Left lung (tissue), 10 donors: ENCODE measurements around the gene REST. TPM values are rescaled to one million over a fixed set of nuclear protein-coding genes. Genes with fewer than 3 reads are reported as not detected.
A peak's percentile ranks its signal among the peaks of the same experiment; 100 is the strongest.

Source experiments
- ATAC-seq: fragments of 200-7000 bp; cut with Tn5 transposase; one replicate; pipeline ENCODE4 v1.9.1; 2020; ENCODE audit warnings: moderate library complexity
- DNase-seq, 4 donors: peaks; one replicate each; pipeline ENCODE4 v3.0.0-alpha.2; 2013 to 2020
- H3K27ac ChIP-seq, 2 donors: fragments of 200-600 bp; sonication (generic) in 1 of 2; one replicate each; pipeline versions ENCODE4 v1.5.0 to v1.8.0; 2020 to 2021
- H3K27me3 ChIP-seq, 2 donors: fragments of 200-600 bp; sonication (generic) in 1 of 2; one replicate each; pipeline versions ENCODE4 v1.5.0 to v1.8.0; 2020 to 2021
- H3K36me3 ChIP-seq, 2 donors: fragments of 200-600 bp; sonication (generic) in 1 of 2; one replicate each; pipeline versions ENCODE4 v1.5.0 to v1.8.0; 2020 to 2021
- H3K4me1 ChIP-seq, 2 donors: fragments of 200-600 bp; one replicate each; pipeline ENCODE4 v1.8.0; 2021
- H3K4me3 ChIP-seq, 2 donors: fragments of 200-600 bp; sonication (generic) in 1 of 2; one replicate each; pipeline versions ENCODE4 v1.5.0 to v1.8.0; 2020 to 2021; ENCODE audit warnings: mild to moderate bottlenecking in 1 of 2
- H3K9me3 ChIP-seq, 2 donors: fragments of 200-600 bp; sonication (generic) in 1 of 2; one replicate each; pipeline versions ENCODE4 v1.5.0 to v1.8.0; 2020 to 2021
- CTCF ChIP-seq, 2 donors: fragments of 200-600 bp; sonication (generic) in 1 of 2; IDR thresholded peaks; one replicate each; pipeline versions ENCODE4 v1.5.0 to v1.8.0; 2021; ENCODE audit warnings: antibody characterized with exemption in 2 of 2
- intact Hi-C, 2 donors: fragments of 100-400 bp; cut with DNase I; formaldehyde crosslinking; loops; one replicate each; pipeline versions ENCODE4 v1.11.2 to v1.14.2; 2022
- polyA plus RNA-seq, 6 donors: library from polyadenylated mRNA; unstranded; fragments of 120-200 nt; gene quantifications; one replicate each; pipeline ENCODE4 v1.2.1, GENCODE V29; 2013; ENCODE audit not compliant: insufficient read length in 6 of 6
- total RNA-seq, 2 donors: library from RNA; stranded (reverse); fragmentation: NEBNext Ultra II Directional; extraction: Animal tissue kit (Norgen Biotek cat#: 25700); gene quantifications; one replicate each; pipeline ENCODE4 v1.2.1, GENCODE V29; 2021
- donor health status: DM: no; HTN: yes; CAD: no.
- donor health status: DM: no; HTN: no; CAD: no.

The REST gene
- total and polyA plus RNA-seq, 8 donors: 32.9 to 49.5 (median 41.9) TPM

DNA sequence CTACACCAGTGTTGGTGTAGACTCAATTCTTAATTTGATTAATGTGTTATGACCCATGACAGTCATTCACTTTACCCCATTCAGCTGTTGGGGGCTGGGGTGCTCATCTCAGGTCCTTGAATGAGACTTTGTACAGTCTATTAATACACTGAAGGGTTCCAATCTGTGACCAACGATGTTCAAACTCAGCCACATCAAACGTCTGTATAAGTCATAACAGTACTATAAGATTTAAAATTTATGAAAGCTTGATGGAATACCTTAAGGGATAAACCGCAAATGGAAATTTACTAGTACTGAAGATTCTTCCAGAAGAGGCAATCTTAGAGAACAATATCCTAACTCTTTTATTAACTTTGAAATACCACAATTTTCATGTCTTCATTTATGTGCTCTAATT lies 33.7 kb downstream of the REST start:
- ATAC-seq: no peak
- H3K27me3 ChIP-seq: no peaks in the 10 kb centered on the region
- intact Hi-C loops: no loop called here
- H3K9me3 ChIP-seq: no peaks in the 10 kb centered on the region
- H3K4me3 ChIP-seq: no peak overlapping the region
- DNase-seq: no peak
- no peaks in the 10 kb centered on the region for H3K4me1 ChIP-seq
- H3K27ac ChIP-seq: no peak overlapping the region
- peaks cover 0 to 22% of the 10 kb centered on the region in 2 donors for H3K36me3 ChIP-seq
- TF ChIP-seq CTCF (IDR thresholded peaks at IDR 0.05): no peak

DNA sequence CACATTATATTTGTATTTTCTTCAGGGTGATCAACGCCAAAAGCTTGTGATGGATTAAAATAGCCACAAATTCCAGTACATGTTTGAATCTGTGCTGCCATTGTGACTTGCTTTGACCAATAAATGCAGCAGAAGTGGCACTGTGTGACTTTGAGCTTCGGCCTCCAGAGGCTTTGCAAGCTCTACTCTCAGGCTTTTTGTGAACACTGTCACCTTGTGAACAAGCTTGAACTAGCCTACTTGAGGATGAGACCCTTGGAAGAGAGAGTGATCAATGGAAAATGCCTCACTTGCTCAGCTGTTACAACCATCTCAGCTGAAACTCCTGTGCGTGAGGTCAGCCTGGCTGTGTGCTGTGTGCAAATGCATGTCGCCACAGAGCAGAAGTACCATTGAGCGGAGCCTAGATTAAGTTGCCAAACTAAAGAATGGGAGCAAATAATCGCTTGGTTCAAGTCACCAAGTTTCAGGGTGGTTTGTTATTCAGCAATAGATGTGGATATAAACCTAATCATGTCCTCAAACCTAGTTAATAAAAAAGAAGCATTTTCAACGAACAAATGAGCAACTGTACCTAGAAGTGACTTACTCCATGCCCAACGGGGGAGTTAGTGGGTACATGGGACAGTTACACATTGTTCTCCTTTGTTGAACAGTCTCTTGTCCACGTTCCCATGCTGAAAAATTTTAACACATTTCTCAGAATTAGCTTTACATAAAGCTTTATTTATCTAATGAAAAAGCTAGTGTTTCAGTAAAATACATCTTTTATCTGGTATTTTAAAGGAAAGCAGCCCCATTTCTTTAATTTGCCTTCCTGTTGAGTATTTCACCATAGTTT lies 46.2 kb downstream of the REST start:
- no peaks in the 10 kb centered on the region for H3K36me3 ChIP-seq
- DNase-seq: no peak
- no peaks in the 10 kb centered on the region for H3K9me3 ChIP-seq
- no peaks in the 10 kb centered on the region for H3K27me3 ChIP-seq
- H3K4me3 ChIP-seq: no peak overlapping the region
- no peak overlapping the region for H3K27ac ChIP-seq
- intact Hi-C loops: no loop called here
- no peak for TF ChIP-seq CTCF (IDR thresholded peaks at IDR 0.05)
- peaks cover 0 to 4% of the 10 kb centered on the region in 2 donors for H3K4me1 ChIP-seq
- no peak for ATAC-seq

GRCh38 chr4:56958111-56958517 lies 50.4 kb downstream of the REST start:
- peaks cover 0 to 22% of the 10 kb centered on the region in 2 donors for H3K36me3 ChIP-seq
- TF ChIP-seq CTCF (IDR thresholded peaks at IDR 0.05): no peak
- no peaks in the 10 kb centered on the region for H3K9me3 ChIP-seq
- DNase-seq (peak in 3 of 4 donors; percentile 77 to 88 (median 87)), ATAC-seq (peak; percentile 92)
- H3K27me3 ChIP-seq: no peaks in the 10 kb centered on the region
- H3K27ac ChIP-seq: peak overlapping the region; percentile 45 to 79
- no peak overlapping the region for H3K4me3 ChIP-seq
- H3K4me1 ChIP-seq: peaks cover 0 to 6% of the 10 kb centered on the region in 2 donors
- intact Hi-C loops: no loop called here

DNA sequence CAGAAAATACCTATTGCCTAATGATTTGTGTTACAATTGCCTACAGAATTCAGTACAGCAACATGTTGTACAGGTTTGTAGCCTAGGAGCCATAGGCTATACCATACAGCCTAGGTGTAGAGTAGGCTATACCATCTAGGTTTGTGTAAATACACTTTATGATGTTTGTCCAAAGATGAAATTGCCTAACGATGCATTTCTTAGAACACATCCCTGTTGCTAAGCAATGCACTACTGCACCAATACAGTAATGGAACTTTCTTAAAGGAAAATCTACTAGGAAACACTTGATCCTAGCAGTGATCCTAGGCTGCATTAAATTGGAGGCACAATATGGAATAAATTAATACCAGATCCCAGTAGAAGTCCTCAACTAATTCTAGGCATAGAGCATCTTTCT lies 51.4 kb downstream of the REST start:
- no peaks in the 10 kb centered on the region for H3K9me3 ChIP-seq
- intact Hi-C loops: no loop called here
- no peak overlapping the region for H3K4me3 ChIP-seq
- H3K27ac ChIP-seq: peak overlapping the region; percentile 45 to 79
- peaks cover 0 to 6% of the 10 kb centered on the region in 2 donors for H3K4me1 ChIP-seq
- peaks cover 0 to 32% of the 10 kb centered on the region in 2 donors for H3K36me3 ChIP-seq
- DNase-seq (no peak), ATAC-seq (no peak)
- no peaks in the 10 kb centered on the region for H3K27me3 ChIP-seq
- TF ChIP-seq CTCF (IDR thresholded peaks at IDR 0.05): no peak

- H3K27ac ChIP-seq: no peak overlapping the region
- no peak overlapping the region for H3K4me3 ChIP-seq
- TF ChIP-seq CTCF (IDR thresholded peaks at IDR 0.05): no peak
- no peaks in the 10 kb centered on the region for H3K9me3 ChIP-seq
- H3K36me3 ChIP-seq: peaks cover 0 to 52% of the 10 kb centered on the region in 2 donors
- intact Hi-C loops: no loop called here
- H3K27me3 ChIP-seq: no peaks in the 10 kb centered on the region
- DNase-seq (no peak), ATAC-seq (no peak)
- H3K4me1 ChIP-seq: peaks cover 0 to 6% of the 10 kb centered on the region in 2 donors
Measured at GRCh38 chr4:56961107-56961500, 53.4 kb downstream of the REST start.
